ENCODE measurements around the gene DROSHA. TPM values are rescaled to one million over a fixed set of nuclear protein-coding genes. Genes with fewer than 3 reads are reported as not detected.
"Not testable (repeated sequence)": the region's sequence is repeated elsewhere in the genome, so short reads cannot be mapped to it uniquely, and the experiment has no call there.

Gene DROSHA
- total RNA-seq, 1 experiment from 2014 or later = 23.6 TPM

- Histone ChIP-seq H3K27ac (no peak overlapping the region), H3K9me3 (replicated peaks) (no peaks in the 10 kb centered on the region), H3K4me3 (no peak overlapping the region), H3K27me3 (replicated peaks) (no peaks in the 10 kb centered on the region), H3K36me3 (no peaks in the 10 kb centered on the region), H3K4me1 (replicated peaks) (no peaks in the 10 kb centered on the region)
- no peak for DNase-seq (ENCODE audit: low read depth in 1 of 2, low spot score in 2 of 2)
These were observed 118.7 kb downstream of the DROSHA start for GRCh38 chr5:31413030-31413812.

GRCh38 chr5:31412324-31412723 is 119.6 kb downstream of the DROSHA start:
- Histone ChIP-seq H3K36me3 (no peaks in the 10 kb centered on the region), H3K27ac (no peak overlapping the region), H3K4me3 (no peak overlapping the region), H3K4me1 (replicated peaks) (no peaks in the 10 kb centered on the region), H3K27me3 (replicated peaks) (no peaks in the 10 kb centered on the region), H3K9me3 (replicated peaks) (no peaks in the 10 kb centered on the region)
- DNase-seq (ENCODE audit: low read depth in 1 of 2, low spot score in 2 of 2) = no peak

- Histone ChIP-seq H3K9me3 (replicated peaks) (no peaks in the 10 kb centered on the region), H3K27me3 (replicated peaks) (no peaks in the 10 kb centered on the region), H3K27ac (no peak overlapping the region), H3K4me3 (no peak overlapping the region), H3K4me1 (replicated peaks) (no peaks in the 10 kb centered on the region), H3K36me3 (no peaks in the 10 kb centered on the region)
- no peak for DNase-seq (ENCODE audit: low read depth in 1 of 2, low spot score in 2 of 2)
These were observed 121.8 kb downstream of the DROSHA start for GRCh38 chr5:31410089-31410488.

- Histone ChIP-seq H3K4me1 (replicated peaks) (no peaks in the 10 kb centered on the region), H3K4me3 (no peak overlapping the region), H3K27me3 (replicated peaks) (no peaks in the 10 kb centered on the region), H3K27ac (no peak overlapping the region), H3K36me3 (no peaks in the 10 kb centered on the region), H3K9me3 (replicated peaks) (no peaks in the 10 kb centered on the region)
- DNase-seq (ENCODE audit: low read depth in 1 of 2, low spot score in 2 of 2) = no peak
These were observed 123.1 kb downstream of the DROSHA start for GRCh38 chr5:31408814-31409213.

- H3K36me3 ChIP-seq = no peaks in the 10 kb centered on the region
- H3K27ac ChIP-seq = no peak overlapping the region
- no peaks in the 10 kb centered on the region for H3K27me3 ChIP-seq (replicated peaks)
- no peaks in the 10 kb centered on the region for H3K9me3 ChIP-seq (replicated peaks)
- H3K4me3 ChIP-seq = no peak overlapping the region
- DNase-seq (ENCODE audit: low read depth in 1 of 2, low spot score in 2 of 2) = no peak
- H3K4me1 ChIP-seq (replicated peaks) = no peaks in the 10 kb centered on the region
These were observed 123.8 kb downstream of the DROSHA start for GRCh38 chr5:31407921-31408693.

- no peak overlapping the region for H3K4me3 ChIP-seq
- no peak overlapping the region for H3K27ac ChIP-seq
- H3K36me3 ChIP-seq = no peaks in the 10 kb centered on the region
- H3K4me1 ChIP-seq (replicated peaks) = no peaks in the 10 kb centered on the region
- no peak for DNase-seq (ENCODE audit: low read depth in 1 of 2, low spot score in 2 of 2)
- H3K9me3 ChIP-seq (replicated peaks) = no peaks in the 10 kb centered on the region
- no peaks in the 10 kb centered on the region for H3K27me3 ChIP-seq (replicated peaks)
These were observed 127.6 kb downstream of the DROSHA start for GRCh38 chr5:31404325-31404724.

- Histone ChIP-seq H3K4me3 (no peak overlapping the region), H3K27ac (no peak overlapping the region), H3K4me1 (replicated peaks) (no peaks in the 10 kb centered on the region), H3K27me3 (replicated peaks) (no peaks in the 10 kb centered on the region), H3K36me3 (no peaks in the 10 kb centered on the region), H3K9me3 (replicated peaks) (no peaks in the 10 kb centered on the region)
- no peak for DNase-seq (ENCODE audit: low read depth in 1 of 2, low spot score in 2 of 2)
These were observed 130.2 kb downstream of the DROSHA start for GRCh38 chr5:31401691-31402090.

DNA sequence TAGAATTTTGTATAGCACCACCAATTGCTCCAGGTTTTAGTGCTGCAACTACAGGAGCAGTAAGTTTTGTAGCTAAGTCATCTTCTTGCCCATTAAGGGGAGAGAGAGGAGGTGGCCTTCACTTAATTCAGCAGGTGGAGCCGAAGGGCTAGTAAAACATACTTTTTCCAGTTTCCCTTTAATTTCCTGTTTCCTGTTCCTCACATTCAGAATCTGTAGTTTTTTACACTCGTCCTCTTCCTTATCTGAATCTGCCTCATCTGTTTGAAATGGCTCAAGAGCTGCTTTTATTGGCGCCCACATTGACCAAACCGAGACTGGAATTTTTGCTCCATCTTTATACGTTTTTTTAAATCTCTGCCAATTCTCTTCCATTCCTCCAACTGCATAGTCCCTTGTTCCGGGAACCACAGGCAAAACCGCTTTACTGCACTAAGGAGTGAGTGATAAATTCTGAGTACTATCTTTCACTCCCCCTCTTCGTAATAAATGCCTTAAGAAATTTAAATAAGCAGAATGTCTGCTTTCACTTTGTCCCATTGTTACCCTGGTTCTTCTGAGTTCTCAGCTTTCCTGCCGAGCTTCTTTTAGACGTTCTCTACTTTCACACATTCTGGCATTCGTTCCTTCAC is 133.9 kb downstream of the DROSHA start:
- H3K27me3 ChIP-seq (replicated peaks) = no peaks in the 10 kb centered on the region

DNA sequence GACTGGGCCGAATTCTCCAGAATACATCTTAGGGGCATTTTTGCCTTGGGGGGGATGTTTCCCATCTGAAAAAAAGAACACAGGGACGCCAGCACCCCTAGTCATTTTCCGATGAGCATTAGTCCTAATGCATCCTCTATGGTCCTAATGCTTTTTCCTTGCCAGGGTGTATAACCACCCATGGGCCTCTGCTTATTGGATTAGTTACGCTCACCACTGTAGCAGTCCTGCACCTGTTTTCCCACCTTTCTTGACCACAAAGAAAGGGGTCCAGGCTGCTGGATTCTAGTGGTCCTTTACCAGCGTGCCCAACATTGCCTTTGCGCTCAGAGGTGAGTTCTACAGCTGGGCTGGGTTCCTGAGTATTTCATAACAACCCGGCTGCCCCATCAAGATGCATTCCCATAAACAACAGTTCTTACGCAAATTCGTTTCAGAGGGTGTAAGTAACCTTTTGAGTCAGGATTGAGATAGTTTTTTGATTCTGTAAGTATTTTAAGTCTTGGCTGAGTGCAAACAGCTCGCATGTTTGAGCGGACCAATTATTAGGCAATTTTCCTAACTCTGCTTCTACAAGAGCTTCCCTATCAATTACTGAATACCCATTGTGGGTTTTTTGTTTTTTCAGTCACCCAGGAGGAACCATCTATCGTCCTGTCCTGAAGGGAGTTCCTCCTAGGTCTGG is 135.1 kb downstream of the DROSHA start:
- H3K27ac ChIP-seq = no peak overlapping the region
- H3K4me1 ChIP-seq (replicated peaks) = no peaks in the 10 kb centered on the region
- no peaks in the 10 kb centered on the region for H3K27me3 ChIP-seq (replicated peaks)
- no peak for DNase-seq (ENCODE audit: low read depth in 1 of 2, low spot score in 2 of 2)
- H3K4me3 ChIP-seq = no peak overlapping the region
- H3K36me3 ChIP-seq = no peaks in the 10 kb centered on the region
- no peaks in the 10 kb centered on the region for H3K9me3 ChIP-seq (replicated peaks)

More for the DNA sequence above, 133.9 kb downstream of the DROSHA start:
- Histone ChIP-seq H3K36me3 (no peaks in the 10 kb centered on the region), H3K4me3 (no peak overlapping the region), H3K27ac (no peak overlapping the region), H3K9me3 (replicated peaks) (no peaks in the 10 kb centered on the region), H3K4me1 (replicated peaks) (no peaks in the 10 kb centered on the region)
- no peak for DNase-seq (ENCODE audit: low read depth in 1 of 2, low spot score in 2 of 2)

DNA sequence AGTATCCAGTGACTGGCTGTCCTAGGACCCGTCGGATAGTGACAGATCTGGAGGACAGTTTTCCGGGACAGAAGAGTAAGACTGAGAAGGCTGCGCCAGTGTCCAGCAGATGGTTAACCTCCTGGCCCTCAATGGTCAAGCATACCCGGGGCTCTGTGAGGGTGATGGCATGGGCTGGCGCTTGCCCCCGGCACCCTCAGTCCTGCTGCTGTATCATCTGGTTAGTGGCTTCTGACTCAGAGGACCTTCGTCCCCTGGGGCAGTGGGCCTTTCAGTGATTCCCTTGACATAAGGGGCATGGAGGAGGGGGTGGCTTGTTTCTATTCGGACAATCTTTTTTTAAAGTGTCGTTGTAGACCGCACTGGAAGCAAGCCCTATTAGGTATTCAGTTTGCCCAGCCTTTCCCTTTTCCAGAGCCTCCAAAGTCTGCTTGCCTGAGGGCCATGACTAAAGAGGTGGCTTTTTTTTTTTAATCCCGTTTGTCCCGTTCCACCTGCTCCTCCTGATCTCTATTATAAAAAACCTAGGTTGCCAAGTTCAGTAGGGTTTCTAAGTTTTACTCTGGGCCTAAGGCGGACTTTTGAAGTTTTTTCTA is 136.3 kb downstream of the DROSHA start:
- not testable (repeated sequence) for H3K27me3 ChIP-seq (replicated peaks); H3K4me1 ChIP-seq (replicated peaks); H3K27ac ChIP-seq; DNase-seq (ENCODE audit: low read depth in 1 of 2, low spot score in 2 of 2); H3K9me3 ChIP-seq (replicated peaks); H3K4me3 ChIP-seq; H3K36me3 ChIP-seq

- Histone ChIP-seq H3K27ac (no peak overlapping the region), H3K9me3 (replicated peaks) (no peaks in the 10 kb centered on the region), H3K36me3 (no peaks in the 10 kb centered on the region), H3K27me3 (replicated peaks) (no peaks in the 10 kb centered on the region), H3K4me3 (no peak overlapping the region), H3K4me1 (replicated peaks) (no peaks in the 10 kb centered on the region)
- DNase-seq (ENCODE audit: low read depth in 1 of 2, low spot score in 2 of 2) = no peak
These were observed 138.8 kb downstream of the DROSHA start for GRCh38 chr5:31393126-31393525.

DNA sequence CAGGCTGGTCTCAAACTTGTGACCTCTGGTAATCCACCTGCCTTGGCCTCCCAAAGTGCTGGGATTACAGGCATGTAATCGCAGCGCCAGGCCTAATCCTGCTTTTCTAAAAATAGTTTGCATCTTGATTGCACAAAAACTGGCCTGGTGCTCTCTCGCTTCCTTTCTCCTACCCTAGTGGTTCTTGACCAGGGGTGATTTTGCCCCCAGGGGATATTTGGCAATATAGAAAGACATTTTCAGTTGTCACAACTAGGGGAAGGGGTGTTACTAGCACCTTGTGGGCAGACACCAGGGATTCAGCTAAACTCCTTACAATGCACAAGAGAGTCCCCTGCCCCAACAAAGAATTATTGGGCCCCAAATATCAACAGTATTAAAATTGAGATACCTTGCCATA is 139.8 kb downstream of the DROSHA start:
- H3K9me3 ChIP-seq (replicated peaks) = no peaks in the 10 kb centered on the region
- H3K27me3 ChIP-seq (replicated peaks) = no peaks in the 10 kb centered on the region
- no peaks in the 10 kb centered on the region for H3K36me3 ChIP-seq
- no peak for DNase-seq (ENCODE audit: low read depth in 1 of 2, low spot score in 2 of 2)
- no peak overlapping the region for H3K4me3 ChIP-seq
- H3K27ac ChIP-seq = no peak overlapping the region
- no peaks in the 10 kb centered on the region for H3K4me1 ChIP-seq (replicated peaks)

DNA sequence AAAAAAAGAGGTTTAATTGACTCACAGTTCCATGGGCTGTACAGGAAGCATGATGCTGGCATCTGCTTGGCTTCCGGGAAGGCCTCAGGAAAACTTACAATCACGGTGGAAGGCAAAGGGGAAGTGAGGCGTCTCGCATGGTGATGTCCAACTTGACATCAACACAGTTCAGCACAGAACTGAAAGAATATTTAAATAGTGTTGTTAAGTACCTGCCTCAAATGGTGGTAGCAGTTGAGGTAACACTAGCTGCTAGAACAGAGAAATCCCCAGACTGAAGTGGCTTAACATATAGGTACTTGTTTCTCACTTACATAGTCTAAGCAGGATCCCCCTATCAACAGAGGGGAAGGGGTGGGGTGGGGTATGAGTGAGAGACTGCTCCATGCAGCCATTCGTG is 141.6 kb downstream of the DROSHA start:
- Histone ChIP-seq H3K4me1 (replicated peaks) (no peaks in the 10 kb centered on the region), H3K4me3 (no peak overlapping the region), H3K27me3 (replicated peaks) (no peaks in the 10 kb centered on the region), H3K36me3 (no peaks in the 10 kb centered on the region), H3K9me3 (replicated peaks) (no peaks in the 10 kb centered on the region), H3K27ac (no peak overlapping the region)
- no peak for DNase-seq (ENCODE audit: low read depth in 1 of 2, low spot score in 2 of 2)

All from SJSA1 (cell line).